HEK293 (cell line): ENCODE results near the gene RNF227.

Source experiments
- CTCF ChIA-PET: fragments of 350-600 bp; formaldehyde crosslinking; extraction: SDS; loops from one replicate; lab custom pipeline; 2021; ENCODE audit warnings: antibody characterized with exemption; lab: Yijun Ruan, JAX
- POLR2A ChIA-PET: fragments of 300-600 bp; formaldehyde crosslinking; extraction: SDS; loops from one replicate; lab custom pipeline; 2020; ENCODE audit warnings: antibody characterized with exemption, inconsistent platforms; lab: Yijun Ruan, JAX
- H3K27ac ChIP-seq: fragments of 200-500 bp; sonication (Bioruptor generic); 2 replicates; pipeline ENCODE4 v1.5.1; 2014; ENCODE audit warnings: low read depth, low read length, control low read depth, inconsistent platforms; ENCODE audit errors: extremely low read depth
- H3K36me3 ChIP-seq, 2 experiments: fragments of 200-500 bp in 1 of 2; sonication (Bioruptor generic) in 1 of 2; 1 replicate in 1 of 2; 2 replicates in 1 of 2; pipeline ENCODE4 v1.5.1; 2014 to 2017; ENCODE audit warnings: inconsistent platforms in 2 of 2, low read length in 2 of 2; ENCODE audit not compliant: control insufficient read depth in 2 of 2, insufficient read depth in 1 of 2
- H3K4me1 ChIP-seq: fragments of 200-500 bp; sonication (Bioruptor generic); 2 replicates; pipeline ENCODE4 v1.5.1; 2014; ENCODE audit warnings: mild to moderate bottlenecking, low read length, inconsistent platforms; ENCODE audit not compliant: control insufficient read depth, insufficient read depth
- H3K4me3 ChIP-seq: 2 replicates; pipeline ENCODE4 v1.5.1; 2011; ENCODE audit warnings: low read depth, mild to moderate bottlenecking, control low read depth, low read length, moderate library complexity
- H3K9me3 ChIP-seq: fragments of 200-500 bp; sonication (Bioruptor generic); 2 replicates; pipeline ENCODE4 v1.5.1; 2014; ENCODE audit warnings: low read depth, low read length, inconsistent platforms; ENCODE audit not compliant: control insufficient read depth, insufficient read depth
- EGR2 ChIP-seq: fragments of 450-650 bp; formaldehyde crosslinking; IDR thresholded peaks from 2 replicates; pipeline ENCODE4 v1.5.1; 2016; ENCODE audit warnings: low read depth, missing biosample characterization, missing genetic modification characterization
- GLIS2 ChIP-seq: fragments of 450-650 bp; formaldehyde crosslinking; IDR thresholded peaks from 2 replicates; pipeline ENCODE4 v1.5.1; 2016; ENCODE audit warnings: missing biosample characterization, missing genetic modification characterization
- KLF7 ChIP-seq: fragments of 450-650 bp; formaldehyde crosslinking; IDR thresholded peaks from 2 replicates; pipeline ENCODE4 v1.5.1; 2016; ENCODE audit warnings: missing biosample characterization, missing genetic modification characterization, borderline replicate concordance
- KLF8 ChIP-seq: fragments of 450-650 bp; formaldehyde crosslinking; IDR thresholded peaks from 2 replicates; pipeline ENCODE4 v1.5.1; 2016; ENCODE audit warnings: missing biosample characterization, missing genetic modification characterization
- MEIS1 ChIP-seq: sonication (generic); formaldehyde crosslinking; IDR thresholded peaks from 2 replicates; pipeline ENCODE4 v1.8.1; 2022; ENCODE audit warnings: missing genetic modification reagents, mild to moderate bottlenecking, borderline replicate concordance
- ZBTB8A ChIP-seq: fragments of 450-650 bp; formaldehyde crosslinking; IDR thresholded peaks from 2 replicates; pipeline ENCODE4 v1.5.1; 2016; ENCODE audit warnings: missing biosample characterization, missing genetic modification characterization
- ZEB2 ChIP-seq: fragments of 450-650 bp; formaldehyde crosslinking; IDR thresholded peaks from 2 replicates; pipeline ENCODE4 v1.5.1; 2016; ENCODE audit warnings: missing biosample characterization, missing genetic modification characterization
- ZFHX2 ChIP-seq: fragments of 450-650 bp; formaldehyde crosslinking; conservative IDR thresholded peaks from 2 replicates; pipeline ENCODE4 v1.5.1; 2016; ENCODE audit warnings: missing biosample characterization, missing genetic modification characterization
- ZFP37 ChIP-seq: fragments of 450-650 bp; formaldehyde crosslinking; IDR thresholded peaks from 2 replicates; pipeline ENCODE4 v1.5.1; 2016; ENCODE audit warnings: missing biosample characterization, missing genetic modification characterization
- ZNF239 ChIP-seq: fragments of 450-650 bp; formaldehyde crosslinking; IDR thresholded peaks from 2 replicates; pipeline ENCODE4 v1.5.1; 2016; ENCODE audit warnings: missing biosample characterization, missing genetic modification characterization
- ZNF302 ChIP-seq: fragments of 450-650 bp; formaldehyde crosslinking; IDR thresholded peaks from 2 replicates; pipeline ENCODE4 v1.5.1; 2016; ENCODE audit warnings: missing biosample characterization, missing genetic modification characterization, low read depth
- ZNF558 ChIP-seq: fragments of 450-650 bp; formaldehyde crosslinking; IDR thresholded peaks from 2 replicates; pipeline ENCODE4 v1.5.1; 2016; ENCODE audit warnings: missing biosample characterization, missing genetic modification characterization
- ZNF600 ChIP-seq: fragments of 450-650 bp; formaldehyde crosslinking; IDR thresholded peaks from 2 replicates; pipeline ENCODE4 v1.5.1; 2016; ENCODE audit warnings: missing biosample characterization, missing genetic modification characterization
- ZNF610 ChIP-seq: fragments of 450-650 bp; formaldehyde crosslinking; IDR thresholded peaks from 2 replicates; pipeline ENCODE4 v1.5.1; 2016; ENCODE audit warnings: missing biosample characterization, missing genetic modification characterization, borderline replicate concordance
- ZNF621 ChIP-seq: fragments of 450-650 bp; formaldehyde crosslinking; IDR thresholded peaks from 2 replicates; pipeline ENCODE4 v1.5.1; 2017; ENCODE audit warnings: missing biosample characterization, missing genetic modification characterization
- TF ChIP-seq, protein P1 (sequence below): fragments of 450-650 bp; formaldehyde crosslinking; IDR thresholded peaks from 2 replicates; pipeline ENCODE4 v1.5.1; 2016; ENCODE audit warnings: missing biosample characterization, missing genetic modification characterization
- TF ChIP-seq, protein P2 (sequence below): fragments of 450-650 bp; formaldehyde crosslinking; IDR thresholded peaks from 2 replicates; pipeline ENCODE4 v1.5.1; 2017; ENCODE audit warnings: missing biosample characterization, missing genetic modification characterization
- TF ChIP-seq, protein P3 (sequence below): fragments of 450-650 bp; formaldehyde crosslinking; IDR thresholded peaks from 2 replicates; pipeline ENCODE4 v1.5.1; 2016; ENCODE audit warnings: missing biosample characterization, missing genetic modification characterization
- TF ChIP-seq, protein P4 (sequence below): fragments of 450-650 bp; formaldehyde crosslinking; IDR thresholded peaks from 2 replicates; pipeline ENCODE4 v1.5.1; 2016; ENCODE audit warnings: missing biosample characterization, missing genetic modification characterization
- TF ChIP-seq, protein P5 (sequence below): fragments of 450-650 bp; formaldehyde crosslinking; IDR thresholded peaks from 2 replicates; pipeline ENCODE4 v1.5.1; 2016; ENCODE audit warnings: missing biosample characterization, missing genetic modification characterization
- TF ChIP-seq, protein P6 (sequence below): fragments of 450-650 bp; formaldehyde crosslinking; IDR thresholded peaks from 2 replicates; pipeline ENCODE4 v1.5.1; 2016; ENCODE audit warnings: missing biosample characterization, missing genetic modification characterization
- TF ChIP-seq, protein P7 (sequence below): fragments of 450-650 bp; formaldehyde crosslinking; IDR thresholded peaks from 2 replicates; pipeline ENCODE4 v1.5.1; 2016; ENCODE audit warnings: missing biosample characterization, missing genetic modification characterization

Gene RNF227

DNA sequence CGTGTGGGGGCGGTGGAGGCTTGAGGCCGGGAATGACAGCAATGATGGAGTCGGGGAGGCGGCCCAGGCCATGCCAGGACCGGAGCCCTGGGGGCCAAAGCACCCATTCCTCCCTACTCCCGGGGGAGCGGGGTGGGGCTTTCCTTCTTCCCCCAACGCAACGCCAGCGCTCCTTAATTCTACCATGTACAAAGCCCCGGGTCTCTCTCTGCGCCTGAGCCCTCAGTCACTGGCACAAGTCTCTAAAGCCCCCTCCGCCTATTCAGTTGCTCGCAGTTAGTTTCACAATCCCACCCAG lies 245 bp upstream of the RNF227 start (continued):
- TF ChIP-seq, protein P1, sequence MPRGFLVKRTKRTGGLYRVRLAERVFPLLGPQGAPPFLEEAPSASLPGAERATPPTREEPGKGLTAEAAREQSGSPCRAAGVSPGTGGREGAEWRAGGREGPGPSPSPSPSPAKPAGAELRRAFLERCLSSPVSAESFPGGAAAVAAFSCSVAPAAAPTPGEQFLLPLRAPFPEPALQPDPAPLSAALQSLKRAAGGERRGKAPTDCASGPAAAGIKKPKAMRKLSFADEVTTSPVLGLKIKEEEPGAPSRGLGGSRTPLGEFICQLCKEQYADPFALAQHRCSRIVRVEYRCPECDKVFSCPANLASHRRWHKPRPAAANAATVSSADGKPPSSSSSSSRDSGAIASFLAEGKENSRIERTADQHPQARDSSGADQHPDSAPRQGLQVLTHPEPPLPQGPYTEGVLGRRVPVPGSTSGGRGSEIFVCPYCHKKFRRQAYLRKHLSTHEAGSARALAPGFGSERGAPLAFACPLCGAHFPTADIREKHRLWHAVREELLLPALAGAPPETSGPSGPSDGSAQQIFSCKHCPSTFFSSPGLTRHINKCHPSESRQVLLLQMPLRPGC (tag by site-specific recombination) = 0 out of 2 replicates have a peak, but pooled peaks have one; percentile 2
- TF ChIP-seq KLF8 (tag by site-specific recombination) = peak; percentile 48; the same call in 1 of the 2 replicates
- no peak for TF ChIP-seq ZNF302 (tag by site-specific recombination)
- 0 out of 2 replicates have a peak, but pooled peaks have one; percentile 0 for TF ChIP-seq ZFP37
- no peak for TF ChIP-seq ZBTB8A (tag by site-specific recombination)
- TF ChIP-seq, protein P2, sequence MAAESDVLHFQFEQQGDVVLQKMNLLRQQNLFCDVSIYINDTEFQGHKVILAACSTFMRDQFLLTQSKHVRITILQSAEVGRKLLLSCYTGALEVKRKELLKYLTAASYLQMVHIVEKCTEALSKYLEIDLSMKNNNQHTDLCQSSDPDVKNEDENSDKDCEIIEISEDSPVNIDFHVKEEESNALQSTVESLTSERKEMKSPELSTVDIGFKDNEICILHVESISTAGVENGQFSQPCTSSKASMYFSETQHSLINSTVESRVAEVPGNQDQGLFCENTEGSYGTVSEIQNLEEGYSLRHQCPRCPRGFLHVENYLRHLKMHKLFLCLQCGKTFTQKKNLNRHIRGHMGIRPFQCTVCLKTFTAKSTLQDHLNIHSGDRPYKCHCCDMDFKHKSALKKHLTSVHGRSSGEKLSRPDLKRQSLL (tag by site-specific recombination) = peak; percentile 78; the same call in 1 of the 2 replicates
- 0 out of 2 replicates have a peak, but pooled peaks have one; percentile 17 for TF ChIP-seq ZEB2 (tag by site-specific recombination)
- peak; percentile 14; the same call in 1 of the 2 replicates for TF ChIP-seq EGR2 (tag by site-specific recombination)
- TF ChIP-seq GLIS2 = peak; percentile 65
- TF ChIP-seq, protein P3, sequence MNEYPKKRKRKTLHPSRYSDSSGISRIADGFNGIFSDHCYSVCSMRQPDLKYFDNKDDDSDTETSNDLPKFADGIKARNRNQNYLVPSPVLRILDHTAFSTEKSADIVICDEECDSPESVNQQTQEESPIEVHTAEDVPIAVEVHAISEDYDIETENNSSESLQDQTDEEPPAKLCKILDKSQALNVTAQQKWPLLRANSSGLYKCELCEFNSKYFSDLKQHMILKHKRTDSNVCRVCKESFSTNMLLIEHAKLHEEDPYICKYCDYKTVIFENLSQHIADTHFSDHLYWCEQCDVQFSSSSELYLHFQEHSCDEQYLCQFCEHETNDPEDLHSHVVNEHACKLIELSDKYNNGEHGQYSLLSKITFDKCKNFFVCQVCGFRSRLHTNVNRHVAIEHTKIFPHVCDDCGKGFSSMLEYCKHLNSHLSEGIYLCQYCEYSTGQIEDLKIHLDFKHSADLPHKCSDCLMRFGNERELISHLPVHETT (tag by site-specific recombination) = 0 out of 2 replicates have a peak, but pooled peaks have one; percentile 14
- TF ChIP-seq, protein P4, sequence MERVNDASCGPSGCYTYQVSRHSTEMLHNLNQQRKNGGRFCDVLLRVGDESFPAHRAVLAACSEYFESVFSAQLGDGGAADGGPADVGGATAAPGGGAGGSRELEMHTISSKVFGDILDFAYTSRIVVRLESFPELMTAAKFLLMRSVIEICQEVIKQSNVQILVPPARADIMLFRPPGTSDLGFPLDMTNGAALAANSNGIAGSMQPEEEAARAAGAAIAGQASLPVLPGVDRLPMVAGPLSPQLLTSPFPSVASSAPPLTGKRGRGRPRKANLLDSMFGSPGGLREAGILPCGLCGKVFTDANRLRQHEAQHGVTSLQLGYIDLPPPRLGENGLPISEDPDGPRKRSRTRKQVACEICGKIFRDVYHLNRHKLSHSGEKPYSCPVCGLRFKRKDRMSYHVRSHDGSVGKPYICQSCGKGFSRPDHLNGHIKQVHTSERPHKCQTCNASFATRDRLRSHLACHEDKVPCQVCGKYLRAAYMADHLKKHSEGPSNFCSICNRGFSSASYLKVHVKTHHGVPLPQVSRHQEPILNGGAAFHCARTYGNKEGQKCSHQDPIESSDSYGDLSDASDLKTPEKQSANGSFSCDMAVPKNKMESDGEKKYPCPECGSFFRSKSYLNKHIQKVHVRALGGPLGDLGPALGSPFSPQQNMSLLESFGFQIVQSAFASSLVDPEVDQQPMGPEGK = peak; percentile 36

DNA sequence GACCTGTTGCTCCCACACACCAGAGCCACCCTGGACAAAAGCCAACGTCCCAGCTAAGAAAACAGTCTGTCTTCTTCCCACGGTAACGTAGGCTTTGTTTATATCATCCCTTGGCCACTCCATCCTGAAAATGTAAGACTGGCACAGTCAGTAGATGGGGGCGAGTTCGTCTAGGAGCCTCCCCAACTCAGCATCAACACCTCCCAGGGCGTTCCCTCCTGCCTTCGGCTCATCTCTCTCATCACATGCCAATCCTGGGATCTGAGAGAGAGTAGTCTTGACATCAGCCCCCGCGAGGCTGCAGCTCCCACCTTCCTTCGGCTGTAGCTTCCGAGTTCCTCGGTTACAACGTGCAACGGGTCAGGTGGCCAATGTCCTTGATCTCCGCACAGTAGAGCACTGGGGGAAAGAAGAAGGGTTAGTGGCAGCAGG lies 894 bp downstream of the RNF227 start:
- H3K27ac ChIP-seq = peak overlapping the region; percentile 90
- POLR2A ChIA-PET = interaction anchor here (0.5 to 3.8 kb wide), 15 partner anchors 8 to 331 kb away, joined by 3 to 66 read pairs (median 4); partner anchors contain the start of genes CNTROB, KCNAB3, MPDU1 and TRAPPC1
- TF ChIP-seq, protein P5, sequence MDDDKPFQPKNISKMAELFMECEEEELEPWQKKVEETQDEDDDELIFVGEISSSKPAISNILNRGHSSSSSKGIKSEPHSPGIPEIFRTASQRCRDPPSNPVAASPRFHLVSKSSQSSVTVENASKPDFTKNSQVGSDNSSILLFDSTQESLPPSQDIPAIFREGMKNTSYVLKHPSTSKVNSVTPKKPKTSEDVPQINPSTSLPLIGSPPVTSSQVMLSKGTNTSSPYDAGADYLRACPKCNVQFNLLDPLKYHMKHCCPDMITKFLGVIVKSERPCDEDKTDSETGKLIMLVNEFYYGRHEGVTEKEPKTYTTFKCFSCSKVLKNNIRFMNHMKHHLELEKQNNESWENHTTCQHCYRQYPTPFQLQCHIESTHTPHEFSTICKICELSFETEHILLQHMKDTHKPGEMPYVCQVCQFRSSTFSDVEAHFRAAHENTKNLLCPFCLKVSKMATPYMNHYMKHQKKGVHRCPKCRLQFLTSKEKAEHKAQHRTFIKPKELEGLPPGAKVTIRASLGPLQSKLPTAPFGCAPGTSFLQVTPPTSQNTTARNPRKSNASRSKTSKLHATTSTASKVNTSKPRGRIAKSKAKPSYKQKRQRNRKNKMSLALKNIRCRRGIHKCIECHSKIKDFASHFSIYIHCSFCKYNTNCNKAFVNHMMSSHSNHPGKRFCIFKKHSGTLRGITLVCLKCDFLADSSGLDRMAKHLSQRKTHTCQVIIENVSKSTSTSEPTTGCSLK (tag by site-specific recombination) = no peak
- peak; percentile 94 for TF ChIP-seq ZFHX2
- TF ChIP-seq, protein P6, sequence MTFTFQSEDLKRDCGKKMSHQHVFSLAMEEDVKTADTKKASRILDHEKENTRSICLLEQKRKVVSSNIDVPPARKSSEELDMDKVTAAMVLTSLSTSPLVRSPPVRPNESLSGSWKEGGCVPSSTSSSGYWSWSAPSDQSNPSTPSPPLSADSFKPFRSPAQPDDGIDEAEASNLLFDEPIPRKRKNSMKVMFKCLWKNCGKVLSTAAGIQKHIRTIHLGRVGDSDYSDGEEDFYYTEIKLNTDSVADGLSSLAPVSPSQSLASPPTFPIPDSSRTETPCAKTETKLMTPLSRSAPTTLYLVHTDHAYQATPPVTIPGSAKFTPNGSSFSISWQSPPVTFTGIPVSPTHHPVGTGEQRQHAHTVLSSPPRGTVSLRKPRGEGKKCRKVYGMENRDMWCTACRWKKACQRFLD (tag by site-specific recombination) = no peak
- no peak for TF ChIP-seq ZNF239 (tag by site-specific recombination)
- TF ChIP-seq KLF7 (tag by site-specific recombination) = no peak
- TF ChIP-seq ZNF600 (tag by site-specific recombination) = peak; percentile 65
- TF ChIP-seq, protein P1 (tag by site-specific recombination) = no peak
- no peak for TF ChIP-seq MEIS1
- TF ChIP-seq ZNF610 (tag by site-specific recombination) = no peak
- no peak for TF ChIP-seq ZNF558 (tag by site-specific recombination)
- no peak for TF ChIP-seq ZNF621 (tag by site-specific recombination)
- TF ChIP-seq, protein P7, sequence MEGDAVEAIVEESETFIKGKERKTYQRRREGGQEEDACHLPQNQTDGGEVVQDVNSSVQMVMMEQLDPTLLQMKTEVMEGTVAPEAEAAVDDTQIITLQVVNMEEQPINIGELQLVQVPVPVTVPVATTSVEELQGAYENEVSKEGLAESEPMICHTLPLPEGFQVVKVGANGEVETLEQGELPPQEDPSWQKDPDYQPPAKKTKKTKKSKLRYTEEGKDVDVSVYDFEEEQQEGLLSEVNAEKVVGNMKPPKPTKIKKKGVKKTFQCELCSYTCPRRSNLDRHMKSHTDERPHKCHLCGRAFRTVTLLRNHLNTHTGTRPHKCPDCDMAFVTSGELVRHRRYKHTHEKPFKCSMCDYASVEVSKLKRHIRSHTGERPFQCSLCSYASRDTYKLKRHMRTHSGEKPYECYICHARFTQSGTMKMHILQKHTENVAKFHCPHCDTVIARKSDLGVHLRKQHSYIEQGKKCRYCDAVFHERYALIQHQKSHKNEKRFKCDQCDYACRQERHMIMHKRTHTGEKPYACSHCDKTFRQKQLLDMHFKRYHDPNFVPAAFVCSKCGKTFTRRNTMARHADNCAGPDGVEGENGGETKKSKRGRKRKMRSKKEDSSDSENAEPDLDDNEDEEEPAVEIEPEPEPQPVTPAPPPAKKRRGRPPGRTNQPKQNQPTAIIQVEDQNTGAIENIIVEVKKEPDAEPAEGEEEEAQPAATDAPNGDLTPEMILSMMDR = no peak

More for the DNA sequence above, 894 bp downstream of the RNF227 start:
- Histone ChIP-seq H3K9me3 (no peaks in the 10 kb centered on the region), H3K36me3 (peaks cover 8 to 23% of the 10 kb centered on the region in 2 experiments), H3K4me1 (peaks cover 14% of the 10 kb centered on the region), H3K4me3 (peak overlapping the region; percentile 58)
- CTCF ChIA-PET = interaction anchor here (0.6 to 6.3 kb wide), 9 partner anchors 18 to 275 kb away, joined by 3 to 73 read pairs (median 5); no protein-coding TSS in a partner anchor
